H1 (cell line): ENCODE results near the gene C9orf152. TPM values are rescaled to one million over a fixed set of nuclear protein-coding genes. Genes with fewer than 3 reads are reported as not detected.

Source experiments
- CTCF ChIA-PET: fragments of 300-600 bp; sonication (Branson Sonifier 250); formaldehyde crosslinking; loops from one replicate; lab custom pipeline; 2021; ENCODE audit not compliant: partially characterized antibody; lab: Charles Lee
- POLR2A ChIA-PET: fragments of 300-600 bp; sonication (Branson Sonifier 250); formaldehyde crosslinking; loops from one replicate; lab custom pipeline; 2021; ENCODE audit warnings: inconsistent platforms; ENCODE audit not compliant: partially characterized antibody; lab: Charles Lee
- DNase-seq, 2 experiments: peaks; one replicate each; pipeline versions ENCODE4 v3.0.0 to v3.0.0-alpha.2; 2010 to 2022; ENCODE audit warnings: low spot score in 2 of 2, low read depth in 1 of 2, mixed read lengths in 1 of 2
- FAIRE-seq: peaks from 2 replicates; lab custom pipeline; 2011; peaks lifted over from hg19 to GRCh38; lab: Jason Lieb, UNC
- H2AFZ ChIP-seq: 2 replicates; pipeline ENCODE4 v1.8.1; 2012; ENCODE audit warnings: low read length, inconsistent platforms
- H2AK5ac ChIP-seq: 2 replicates; pipeline ENCODE4 v1.6.1; 2013; ENCODE audit warnings: low read depth, low read length
- H2BK120ac ChIP-seq: replicated peaks from 2 replicates; pipeline ENCODE3; 2013; ENCODE audit warnings: low read depth, low read length, inconsistent platforms
- H2BK12ac ChIP-seq: 2 replicates; pipeline ENCODE4 v1.6.1; 2013; ENCODE audit warnings: low read depth, low read length
- H2BK15ac ChIP-seq: 2 replicates; pipeline ENCODE4 v1.6.1; 2013; ENCODE audit warnings: low read length
- H2BK20ac ChIP-seq: 2 replicates; pipeline ENCODE4 v1.6.1; 2013; ENCODE audit warnings: low read length
- H2BK5ac ChIP-seq: 2 replicates; pipeline ENCODE4 v1.6.1; 2013; ENCODE audit warnings: low read depth, low read length
- H3K14ac ChIP-seq: 2 replicates; pipeline ENCODE4 v1.6.1; 2013; ENCODE audit warnings: inconsistent platforms; ENCODE audit not compliant: insufficient read length
- H3K18ac ChIP-seq: 2 replicates; pipeline ENCODE4 v1.6.1; 2013; ENCODE audit warnings: low read length; ENCODE audit errors: extremely low read depth
- H3K23ac ChIP-seq: 2 replicates; pipeline ENCODE4 v1.6.1; 2013; ENCODE audit warnings: inconsistent platforms; ENCODE audit not compliant: insufficient read length
- H3K23me2 ChIP-seq: 2 replicates; pipeline ENCODE4 v1.6.1; 2013; ENCODE audit warnings: low read depth, low read length
- H3K27ac ChIP-seq: 2 replicates; pipeline ENCODE4 v1.6.1; 2011; ENCODE audit warnings: low read depth, low read length, inconsistent platforms
- H3K27me3 ChIP-seq, 4 experiments: replicated peaks in 1 of 4; 1 replicate in 1 of 4; 2 replicates in 3 of 4; pipeline versions ENCODE4 v1.6.1 to v1.8.1; 2011 to 2013; ENCODE audit warnings: low read length in 3 of 4, mild to moderate bottlenecking in 3 of 4, inconsistent platforms in 2 of 4, mixed read lengths in 2 of 4, moderate library complexity in 1 of 4; ENCODE audit not compliant: control insufficient read depth in 3 of 4, insufficient read depth in 3 of 4; ENCODE audit errors: extremely low read depth in 1 of 4
- H3K36me3 ChIP-seq, 4 experiments: 2 replicates each; pipeline versions ENCODE4 v1.6.1 to v1.8.1; 2011 to 2013; ENCODE audit warnings: mild to moderate bottlenecking in 4 of 4, low read length in 3 of 4, moderate library complexity in 2 of 4, control low read depth in 1 of 4, inconsistent platforms in 1 of 4; ENCODE audit not compliant: insufficient read depth in 4 of 4, control insufficient read depth in 2 of 4
- H3K4ac ChIP-seq: replicated peaks from 2 replicates; pipeline ENCODE3; 2013; ENCODE audit warnings: low read length, low read depth, mixed read lengths, inconsistent platforms; ENCODE audit not compliant: insufficient read length
- H3K4me1 ChIP-seq, 4 experiments: replicated peaks in 1 of 4; 1 replicate in 1 of 4; 2 replicates in 3 of 4; pipeline versions ENCODE4 v1.6.1 to v1.8.1; 2011 to 2013; ENCODE audit warnings: low read length in 3 of 4, inconsistent platforms in 2 of 4, mixed read lengths in 1 of 4; ENCODE audit not compliant: insufficient read depth in 4 of 4, control insufficient read depth in 3 of 4
- H3K4me2 ChIP-seq, 2 experiments: 2 replicates each; pipeline versions ENCODE4 v1.6.1 to v1.8.1; 2011 to 2013; ENCODE audit warnings: low read depth in 2 of 2, low read length in 2 of 2, control low read depth in 1 of 2, inconsistent platforms in 1 of 2, mild to moderate bottlenecking in 1 of 2; ENCODE audit not compliant: insufficient read depth in 1 of 2
- H3K4me3 ChIP-seq, 4 experiments: fragments of 200-600, 300-600 bp in 1 of 4; sonication (generic), shearing (Covaris generic), sonication (Bioruptor Twin) in 1 of 4; 2 replicates each; pipeline versions ENCODE4 v1.5.1 to v1.8.1; 2011 to 2016; ENCODE audit warnings: low read length in 4 of 4, low read depth in 3 of 4, control low read depth in 2 of 4, inconsistent platforms in 2 of 4, mild to moderate bottlenecking in 2 of 4, mixed read lengths in 1 of 4, moderate library complexity in 1 of 4; ENCODE audit not compliant: insufficient read depth in 2 of 4; ENCODE audit errors: extremely low read depth in 1 of 4
- H3K56ac ChIP-seq: replicated peaks from 2 replicates; pipeline ENCODE3; 2013; ENCODE audit warnings: low read depth, mild to moderate bottlenecking, mixed read lengths, low read length, inconsistent platforms; ENCODE audit not compliant: insufficient read length
- H3K79me1 ChIP-seq: 2 replicates; pipeline ENCODE4 v1.6.1; 2013; ENCODE audit warnings: low read depth, low read length, control low read depth
- H3K79me2 ChIP-seq, 2 experiments: 2 replicates each; pipeline versions ENCODE4 v1.6.1 to v1.8.1; 2012 to 2013; ENCODE audit warnings: low read length in 2 of 2, mild to moderate bottlenecking in 2 of 2, inconsistent platforms in 1 of 2; ENCODE audit not compliant: insufficient read depth in 2 of 2, control insufficient read depth in 1 of 2
- H3K9ac ChIP-seq, 4 experiments: replicated peaks in 1 of 4; 1 replicate in 1 of 4; 2 replicates in 3 of 4; pipeline versions ENCODE4 v1.6.1 to v1.8.1; 2011 to 2013; ENCODE audit warnings: low read depth in 3 of 4, low read length in 3 of 4, control low read depth in 2 of 4, mild to moderate bottlenecking in 2 of 4, moderate library complexity in 2 of 4, inconsistent platforms in 1 of 4; ENCODE audit errors: extremely low read depth in 1 of 4
- H3K9me3 ChIP-seq, 2 experiments: 2 replicates each; pipeline versions ENCODE4 v1.6.1 to v1.8.1; 2012 to 2013; ENCODE audit warnings: mild to moderate bottlenecking in 2 of 2, moderate library complexity in 2 of 2, control low read depth in 1 of 2, inconsistent platforms in 1 of 2, low read depth in 1 of 2, low read length in 1 of 2, mixed read lengths in 1 of 2; ENCODE audit not compliant: insufficient read depth in 2 of 2
- H4K20me1 ChIP-seq, 2 experiments: replicated peaks in 1 of 2; 2 replicates each; pipeline versions ENCODE3 to v1.8.1; 2011 to 2013; ENCODE audit warnings: inconsistent platforms in 2 of 2, low read length in 2 of 2, mild to moderate bottlenecking in 1 of 2; ENCODE audit not compliant: insufficient read depth in 2 of 2, control insufficient read depth in 1 of 2
- H4K5ac ChIP-seq: 2 replicates; pipeline ENCODE4 v1.6.1; 2013; ENCODE audit warnings: low read length, low read depth, mixed read lengths, inconsistent platforms; ENCODE audit not compliant: insufficient read length
- H4K8ac ChIP-seq: 2 replicates; pipeline ENCODE4 v1.8.0; 2013; ENCODE audit warnings: mild to moderate bottlenecking, moderate library complexity, low read length, inconsistent platforms; ENCODE audit not compliant: insufficient read depth; ENCODE audit errors: extremely low read depth
- H4K91ac ChIP-seq: replicated peaks from 2 replicates; pipeline ENCODE3; 2013; ENCODE audit warnings: low read length, mixed read lengths, inconsistent platforms; ENCODE audit not compliant: insufficient read length
- CBX8 ChIP-seq: fragments of 300-800, 300-1000 bp; sonication (generic); IDR thresholded peaks from 2 replicates; pipeline ENCODE4 v1.7.1; 2016; ENCODE audit warnings: low read depth, low read length, borderline replicate concordance
- CREB1 ChIP-seq: IDR thresholded peaks from 2 replicates; pipeline ENCODE4 v1.6.1; 2012; ENCODE audit warnings: inconsistent platforms
- E2F6 ChIP-seq: IDR thresholded peaks from 2 replicates; pipeline ENCODE4 v1.6.1; 2012; ENCODE audit warnings: inconsistent platforms
- EGR1 ChIP-seq: IDR thresholded peaks from 2 replicates; pipeline ENCODE4 v1.6.1; 2011; ENCODE audit warnings: low read depth, low read length, borderline replicate concordance
- GTF2F1 ChIP-seq: IDR thresholded peaks from 2 replicates; pipeline ENCODE4 v1.6.1; 2012; ENCODE audit warnings: low read depth, low read length, improper control_type of control experiment, borderline replicate concordance
- MAFK ChIP-seq: IDR thresholded peaks from 2 replicates; pipeline ENCODE4 v1.6.1; 2012; ENCODE audit warnings: low read depth, mild to moderate bottlenecking, improper control_type of control experiment, low read length
- RNF2 ChIP-seq: fragments of 200-900, 300-1000 bp; sonication (generic); IDR thresholded peaks from 2 replicates; pipeline ENCODE4 v1.7.1; 2016; ENCODE audit warnings: borderline replicate concordance, low read depth, mild to moderate bottlenecking, antibody characterized with exemption, low read length; ENCODE audit not compliant: poor library complexity, severe bottlenecking; ENCODE audit errors: missing control alignments
- SIRT6 ChIP-seq: IDR thresholded peaks from one replicate; pipeline ENCODE4 v1.7.1; 2012; ENCODE audit warnings: low read length, inconsistent platforms
- TAF1 ChIP-seq: IDR thresholded peaks from 2 replicates; pipeline ENCODE4 v1.6.1; 2011; ENCODE audit warnings: mild to moderate bottlenecking, low read depth, low read length
- TBP ChIP-seq: IDR thresholded peaks from 2 replicates; pipeline ENCODE4 v1.6.1; 2011; ENCODE audit warnings: low read depth, low read length, improper control_type of control experiment
- USF2 ChIP-seq: IDR thresholded peaks from 2 replicates; pipeline ENCODE4 v1.6.1; 2011; ENCODE audit warnings: low read length, improper control_type of control experiment
- WGBS, 2 experiments: shearing (Covaris generic) in 1 of 2; methylation state at CpG; one replicate each; pipeline versions ENCODE4 v1.1.6 to v1.1.7; 2013 to 2015; ENCODE audit warnings: low lambda C conversion rate in 2 of 2, mixed read lengths in 2 of 2, inconsistent platforms in 1 of 2, low coverage in 1 of 2, missing lambda C conversion rate in 1 of 2; ENCODE audit not compliant: insufficient replicate concordance in 2 of 2, insufficient coverage in 1 of 2, insufficient read length in 1 of 2; ENCODE audit errors: extremely low coverage in 1 of 2, missing lambda C conversion rate in 1 of 2; 5-methylcytosine and 5-hydroxymethylcytosine counted together
- polyA plus RNA-seq, 7 experiments: library from polyadenylated mRNA; depleted of rRNA in 3 of 7; stranded (reverse) in 5 of 7; unstranded in 2 of 7; fragments of >200 nt in 5 of 7; fragments of 200-250 nt in 2 of 7; gene quantifications; 1 replicate in 5 of 7; 2 replicates in 1 of 7; 4 replicates in 1 of 7; pipeline versions ENCODE4 v1.2.1 to v1.2.3, GENCODE V29; 2011 to 2013; ENCODE audit warnings: missing spikeins in 2 of 7, mixed read lengths in 2 of 7
- total RNA-seq: library from RNA; stranded (reverse); fragmentation: NEBNext Ultra II Directional; extraction: Animal tissue kit (Norgen Biotek cat#: 25700); gene quantifications from 2 replicates; pipeline ENCODE4 v1.2.1, GENCODE V29; 2021

The C9orf152 gene
- total and polyA plus RNA-seq, 2 of the 8 experiments (the other 6 are each of a cell fraction or from before 2014, with no cell fraction given) = not detected

GRCh38 chr9:110252509-110253139 is 44.7 kb upstream of the C9orf152 start:
- H4K20me1 ChIP-seq = peaks cover 14 to 16% of the 10 kb centered on the region in 2 experiments
- no peak overlapping the region for H3K23ac ChIP-seq
- no peak overlapping the region for H2BK15ac ChIP-seq
- no peak overlapping the region for H2BK5ac ChIP-seq
- peaks cover 7% of the 10 kb centered on the region; the same call in 1 of the 2 replicates for H3K79me1 ChIP-seq
- H2BK20ac ChIP-seq = no peak overlapping the region
- no peak overlapping the region for H3K14ac ChIP-seq
- CTCF ChIA-PET = no interaction called here
- 92% methylated on average over 10 of the region's 10 CpGs; no CpG with 5 or more reads in 1 of the 2 experiments for WGBS, 2 experiments
- peaks cover 5 to 11% (median 6%) of the 10 kb centered on the region in 4 experiments for H3K4me1 ChIP-seq
- H3K18ac ChIP-seq = no peak overlapping the region
- H3K9ac ChIP-seq = no peak overlapping the region
- H2BK12ac ChIP-seq = no peak overlapping the region
- H2AFZ ChIP-seq = no peak overlapping the region
- H3K9me3 ChIP-seq = no peaks in the 10 kb centered on the region
- no peak overlapping the region for H2BK120ac ChIP-seq
- H4K91ac ChIP-seq = no peak overlapping the region
- DNase-seq (no peak), FAIRE-seq (no peak)
- H3K79me2 ChIP-seq = peaks cover 29 to 79% of the 10 kb centered on the region in 2 experiments
- no peaks in the 10 kb centered on the region; a peak in 1 of 7 replicates for H3K27me3 ChIP-seq
- H3K56ac ChIP-seq = no peak overlapping the region
- H4K5ac ChIP-seq = no peak overlapping the region
- no peak overlapping the region for H4K8ac ChIP-seq
- no peak overlapping the region for H3K4me3 ChIP-seq
- H3K4me2 ChIP-seq = no peak overlapping the region; a peak in 1 of 4 replicates
- H2AK5ac ChIP-seq = no peak overlapping the region
- POLR2A ChIA-PET = interaction anchor here (1.5 kb wide), 1 partner anchor 10 kb away, joined by 7 read pairs; no protein-coding TSS in a partner anchor
- no peak overlapping the region for H3K4ac ChIP-seq
- no peak overlapping the region for H3K27ac ChIP-seq
- peaks cover 2 to 30% (median 22%) of the 10 kb centered on the region in 4 experiments; a peak in 7 of 8 replicates for H3K36me3 ChIP-seq
- H3K23me2 ChIP-seq = peaks cover 11% of the 10 kb centered on the region
- TF ChIP-seq EGR1 = no peak
- no peak for TF ChIP-seq GTF2F1
- TF ChIP-seq USF2 = no peak
- TF ChIP-seq E2F6 = no peak
- no peak for TF ChIP-seq SIRT6
- TF ChIP-seq MAFK = no peak
- no peak for TF ChIP-seq RNF2
- no peak for TF ChIP-seq TBP
- no peak for TF ChIP-seq TAF1
- no peak for TF ChIP-seq CREB1
- TF ChIP-seq CBX8 = no peak
